HG03064 (cell line): Measurements from ENCODE around the gene TBC1D3L.
"Not testable (repeated sequence)": the region's sequence is repeated elsewhere in the genome, so short reads cannot be mapped to it uniquely, and the experiment has no call there.

Experiments
- ATAC-seq: cut with Tn5 transposase; IDR thresholded peaks from one replicate; pipeline ENCODE4 v1.9.1; 2021; ENCODE audit warnings: low read depth; ENCODE audit not compliant: unreplicated experiment

The TBC1D3L gene

GRCh38 chr17:37988960-37989359 lies at the start of gene TBC1D3L:
Gene TBC1D3L (minus strand): TSS chr17:37989060. CDS start chr17:37987520, 1,540 bp downstream.
- not testable (repeated sequence) for ATAC-seq

GRCh38 chr17:38003676-38004075 lies 14.8 kb upstream of the TBC1D3L start, which contains the start of gene TBC1D3D:
Gene TBC1D3D (plus strand): TSS chr17:38003976. CDS start chr17:38005561, 1,585 bp downstream.
- ATAC-seq, result not testable (repeated sequence)
